ENCODE results near the gene EHMT1. TPM values are rescaled to one million over a fixed set of nuclear protein-coding genes. Genes with fewer than 3 reads are reported as not detected.

The EHMT1 gene
- total RNA-seq, 1 donor = 46.3 TPM

DNA sequence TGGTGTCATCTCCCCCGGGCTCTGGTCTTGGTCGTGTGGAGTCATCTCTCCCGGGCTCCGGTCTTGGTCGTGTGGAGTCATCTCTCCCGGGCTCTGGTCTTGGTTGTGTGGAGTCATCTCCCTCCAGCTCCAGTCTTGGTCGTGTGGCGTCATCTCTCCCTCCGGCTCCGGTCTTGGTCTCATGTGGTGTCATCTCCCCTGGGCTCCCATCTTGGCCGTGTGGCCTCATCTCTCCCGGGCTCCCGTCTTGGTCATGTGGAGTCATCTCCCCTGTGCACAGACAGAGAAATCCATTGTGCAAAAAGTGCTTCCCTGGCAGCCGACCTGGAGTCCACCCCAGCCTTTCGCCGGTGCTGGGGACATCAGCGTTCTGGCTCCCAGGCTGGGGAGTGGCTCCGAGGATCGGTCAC, 167.7 kb downstream of the EHMT1 start:
- Histone ChIP-seq H3K4me2 (ENCODE audit: insufficient read depth, low read length) (no peak overlapping the region), H3K27me3 (ENCODE audit: insufficient read depth, low read length) (no peaks in the 10 kb centered on the region), H3K9me3 (ENCODE audit: low read depth, low read length) (no peaks in the 10 kb centered on the region), H3K79me2 (ENCODE audit: insufficient read depth, low read length) (peaks cover 12% of the 10 kb centered on the region), H4K20me1 (ENCODE audit: insufficient read depth, low read length) (peaks cover 15% of the 10 kb centered on the region), H3K36me3 (ENCODE audit: insufficient read depth, low read length) (peaks cover 24% of the 10 kb centered on the region), H2AFZ (ENCODE audit: low read length) (no peak overlapping the region), H3K27ac (ENCODE audit: low read depth, low read length) (peak overlapping the region; percentile 31), H3K4me1 (ENCODE audit: insufficient read depth, low read length) (peaks cover 14% of the 10 kb centered on the region), H3K4me3 (ENCODE audit: insufficient read depth, low read length) (no peak overlapping the region)
- TF ChIP-seq, protein P1, sequence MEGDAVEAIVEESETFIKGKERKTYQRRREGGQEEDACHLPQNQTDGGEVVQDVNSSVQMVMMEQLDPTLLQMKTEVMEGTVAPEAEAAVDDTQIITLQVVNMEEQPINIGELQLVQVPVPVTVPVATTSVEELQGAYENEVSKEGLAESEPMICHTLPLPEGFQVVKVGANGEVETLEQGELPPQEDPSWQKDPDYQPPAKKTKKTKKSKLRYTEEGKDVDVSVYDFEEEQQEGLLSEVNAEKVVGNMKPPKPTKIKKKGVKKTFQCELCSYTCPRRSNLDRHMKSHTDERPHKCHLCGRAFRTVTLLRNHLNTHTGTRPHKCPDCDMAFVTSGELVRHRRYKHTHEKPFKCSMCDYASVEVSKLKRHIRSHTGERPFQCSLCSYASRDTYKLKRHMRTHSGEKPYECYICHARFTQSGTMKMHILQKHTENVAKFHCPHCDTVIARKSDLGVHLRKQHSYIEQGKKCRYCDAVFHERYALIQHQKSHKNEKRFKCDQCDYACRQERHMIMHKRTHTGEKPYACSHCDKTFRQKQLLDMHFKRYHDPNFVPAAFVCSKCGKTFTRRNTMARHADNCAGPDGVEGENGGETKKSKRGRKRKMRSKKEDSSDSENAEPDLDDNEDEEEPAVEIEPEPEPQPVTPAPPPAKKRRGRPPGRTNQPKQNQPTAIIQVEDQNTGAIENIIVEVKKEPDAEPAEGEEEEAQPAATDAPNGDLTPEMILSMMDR (IDR thresholded peaks at IDR 0.05; ENCODE audit: extremely low read depth, low read depth, low read length) = no peak
- peak; percentile 98 for DNase-seq (ENCODE audit: insufficient read length, low spot score, missing footprints)

DNA sequence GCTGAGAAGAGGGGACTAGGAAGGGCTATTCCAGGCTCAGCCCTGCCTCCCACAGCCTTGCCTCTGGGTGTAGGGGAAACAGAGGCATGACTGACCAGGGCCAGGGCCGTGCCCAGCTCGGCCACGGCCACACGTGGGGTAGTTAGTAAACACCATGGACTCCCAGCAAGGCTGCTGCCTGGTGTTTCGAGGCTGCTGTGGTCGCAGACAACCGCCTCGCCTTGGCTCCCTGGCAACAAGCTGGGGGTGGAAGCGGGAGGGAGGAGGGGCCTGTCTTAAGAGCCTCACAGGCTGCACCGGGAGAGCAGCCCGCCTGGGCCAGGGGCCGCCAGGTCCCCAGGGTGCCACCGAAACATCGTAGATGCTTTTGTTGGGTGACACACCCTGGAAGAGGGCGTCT, 168.6 kb downstream of the EHMT1 start:
- TF ChIP-seq, protein P1 (IDR thresholded peaks at IDR 0.05; ENCODE audit: extremely low read depth, low read depth, low read length) = no peak
- peaks cover 15% of the 10 kb centered on the region for H4K20me1 ChIP-seq (ENCODE audit: insufficient read depth, low read length)
- no peaks in the 10 kb centered on the region for H3K9me3 ChIP-seq (ENCODE audit: low read depth, low read length)
- H3K4me2 ChIP-seq (ENCODE audit: insufficient read depth, low read length) = no peak overlapping the region
- H3K36me3 ChIP-seq (ENCODE audit: insufficient read depth, low read length) = peaks cover 20% of the 10 kb centered on the region
- no peak overlapping the region for H3K4me3 ChIP-seq (ENCODE audit: insufficient read depth, low read length)
- peaks cover 12% of the 10 kb centered on the region for H3K79me2 ChIP-seq (ENCODE audit: insufficient read depth, low read length)
- DNase-seq (ENCODE audit: insufficient read length, low spot score, missing footprints) = peak; percentile 31
- H2AFZ ChIP-seq (ENCODE audit: low read length) = no peak overlapping the region
- peaks cover 14% of the 10 kb centered on the region for H3K4me1 ChIP-seq (ENCODE audit: insufficient read depth, low read length)
- no peaks in the 10 kb centered on the region for H3K27me3 ChIP-seq (ENCODE audit: insufficient read depth, low read length)
- H3K27ac ChIP-seq (ENCODE audit: low read depth, low read length) = peak overlapping the region; percentile 31

DNA sequence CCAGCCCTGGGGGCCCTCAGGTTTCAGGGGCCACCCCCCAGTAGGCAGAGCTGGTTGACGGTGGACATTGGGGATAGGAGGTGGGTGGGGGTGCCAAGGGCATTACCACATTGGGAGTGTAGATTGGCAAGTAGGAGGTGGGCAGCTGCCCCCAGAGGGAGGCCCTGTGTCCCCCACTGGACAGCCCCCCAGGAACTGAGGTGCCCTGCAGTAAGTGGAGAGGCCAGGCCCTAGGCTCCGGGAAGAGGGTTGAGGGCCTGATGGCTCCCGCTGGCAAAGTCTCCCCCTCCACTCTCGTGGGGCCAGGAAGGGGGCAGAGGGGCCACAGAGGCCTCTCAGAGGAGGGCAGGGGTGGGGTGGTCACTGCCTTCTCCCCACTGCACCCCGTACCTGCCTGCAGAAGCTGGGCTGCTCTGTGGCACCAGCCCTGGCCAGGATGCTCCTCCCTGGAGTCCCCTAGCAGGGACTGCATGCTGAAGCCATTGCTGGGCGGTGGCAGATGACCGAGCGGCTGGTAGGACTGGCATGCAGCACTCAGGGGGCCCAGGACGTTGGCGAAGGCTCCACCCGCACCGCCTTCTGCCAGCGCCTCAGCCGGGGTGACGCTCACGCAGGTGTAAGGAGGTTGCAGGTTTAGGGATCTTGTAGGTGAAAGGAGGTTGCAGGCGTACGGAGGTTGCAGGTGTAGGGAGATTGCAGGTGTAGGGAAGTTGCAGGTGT, 169.1 kb downstream of the EHMT1 start:
- H2AFZ ChIP-seq (ENCODE audit: low read length) = no peak overlapping the region
- peaks cover 19% of the 10 kb centered on the region for H3K36me3 ChIP-seq (ENCODE audit: insufficient read depth, low read length)
- H3K4me1 ChIP-seq (ENCODE audit: insufficient read depth, low read length) = peaks cover 14% of the 10 kb centered on the region
- no peaks in the 10 kb centered on the region for H3K27me3 ChIP-seq (ENCODE audit: insufficient read depth, low read length)
- no peaks in the 10 kb centered on the region for H3K9me3 ChIP-seq (ENCODE audit: low read depth, low read length)
- peaks cover 15% of the 10 kb centered on the region for H4K20me1 ChIP-seq (ENCODE audit: insufficient read depth, low read length)
- H3K4me3 ChIP-seq (ENCODE audit: insufficient read depth, low read length) = no peak overlapping the region
- peaks cover 12% of the 10 kb centered on the region for H3K79me2 ChIP-seq (ENCODE audit: insufficient read depth, low read length)
- no peak overlapping the region for H3K4me2 ChIP-seq (ENCODE audit: insufficient read depth, low read length)
- no peak for DNase-seq (ENCODE audit: insufficient read length, low spot score, missing footprints)
- TF ChIP-seq, protein P1 (IDR thresholded peaks at IDR 0.05; ENCODE audit: extremely low read depth, low read depth, low read length) = no peak
- H3K27ac ChIP-seq (ENCODE audit: low read depth, low read length) = no peak overlapping the region

DNA sequence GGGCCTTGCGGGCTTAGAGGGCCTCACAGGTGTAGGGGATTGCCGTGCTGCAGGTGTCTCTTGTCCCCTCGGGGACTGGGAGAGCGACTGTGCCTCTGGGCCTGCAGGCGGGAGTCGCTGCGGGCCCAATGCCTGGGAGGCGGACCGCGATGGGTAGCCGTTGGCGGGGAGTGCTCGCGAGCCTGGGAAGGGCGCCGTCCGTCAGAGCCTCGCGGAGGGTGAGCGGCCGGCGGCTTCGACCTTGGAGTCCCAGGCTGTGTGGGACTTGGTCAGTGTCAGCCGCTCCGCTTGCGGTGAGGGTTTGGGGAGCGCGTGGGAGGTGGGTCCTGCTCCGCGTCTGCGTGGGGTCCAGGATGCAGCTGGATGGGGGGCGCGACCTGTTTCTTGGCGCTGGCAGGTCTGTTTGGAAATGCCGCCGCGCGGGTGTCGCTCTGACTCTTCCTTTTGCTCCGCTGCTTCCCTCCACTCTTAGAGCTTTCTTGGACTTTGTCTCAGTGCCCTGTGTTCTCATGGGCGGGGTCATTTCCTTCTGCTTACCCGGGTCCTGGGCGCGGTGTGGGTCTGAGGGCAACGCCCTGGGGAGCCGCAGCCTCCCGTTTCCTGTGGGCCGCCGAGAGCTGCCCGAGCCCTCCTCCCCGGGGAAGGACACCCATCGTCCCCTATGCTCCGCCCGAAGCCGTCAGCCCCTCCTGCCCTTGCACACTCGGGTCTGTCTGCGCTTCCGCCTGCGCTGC, 169.9 kb downstream of the EHMT1 start:
- Histone ChIP-seq H3K27ac (ENCODE audit: low read depth, low read length) (no peak overlapping the region), H3K9me3 (ENCODE audit: low read depth, low read length) (no peaks in the 10 kb centered on the region), H4K20me1 (ENCODE audit: insufficient read depth, low read length) (peaks cover 14% of the 10 kb centered on the region), H3K36me3 (ENCODE audit: insufficient read depth, low read length) (peaks cover 26% of the 10 kb centered on the region), H3K4me3 (ENCODE audit: insufficient read depth, low read length) (no peak overlapping the region), H2AFZ (ENCODE audit: low read length) (no peak overlapping the region), H3K79me2 (ENCODE audit: insufficient read depth, low read length) (peaks cover 12% of the 10 kb centered on the region), H3K4me1 (ENCODE audit: insufficient read depth, low read length) (peaks cover 14% of the 10 kb centered on the region), H3K4me2 (ENCODE audit: insufficient read depth, low read length) (no peak overlapping the region), H3K27me3 (ENCODE audit: insufficient read depth, low read length) (no peaks in the 10 kb centered on the region)
- peak; percentile 49 for DNase-seq (ENCODE audit: insufficient read length, low spot score, missing footprints)
- TF ChIP-seq, protein P1 (IDR thresholded peaks at IDR 0.05; ENCODE audit: extremely low read depth, low read depth, low read length) = no peak
